ENCODE results near the gene IL9.

IL9 gene

DNA sequence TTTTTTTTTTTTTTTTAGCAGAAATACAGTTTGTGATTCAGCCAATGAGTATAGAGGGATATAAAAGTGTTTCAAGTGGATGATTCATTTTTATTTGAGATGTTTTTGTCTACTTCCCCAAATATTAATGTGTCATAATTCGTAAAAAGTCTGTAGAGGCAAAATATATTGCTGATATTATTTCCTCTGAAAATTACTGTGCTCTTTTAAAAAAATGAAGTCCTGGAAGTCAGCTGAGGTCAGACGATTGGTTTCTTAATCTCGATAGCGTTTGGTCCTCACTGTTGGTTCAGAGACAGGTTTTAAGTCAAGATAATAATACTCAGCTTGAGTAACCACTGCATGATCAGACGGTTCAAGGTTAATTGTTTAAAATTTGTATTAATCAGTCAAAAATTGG, 19.5 kb downstream of the IL9 start:
- no peak for DNase-seq (ENCODE audit: low read depth)
- TF ChIP-seq, protein P1, sequence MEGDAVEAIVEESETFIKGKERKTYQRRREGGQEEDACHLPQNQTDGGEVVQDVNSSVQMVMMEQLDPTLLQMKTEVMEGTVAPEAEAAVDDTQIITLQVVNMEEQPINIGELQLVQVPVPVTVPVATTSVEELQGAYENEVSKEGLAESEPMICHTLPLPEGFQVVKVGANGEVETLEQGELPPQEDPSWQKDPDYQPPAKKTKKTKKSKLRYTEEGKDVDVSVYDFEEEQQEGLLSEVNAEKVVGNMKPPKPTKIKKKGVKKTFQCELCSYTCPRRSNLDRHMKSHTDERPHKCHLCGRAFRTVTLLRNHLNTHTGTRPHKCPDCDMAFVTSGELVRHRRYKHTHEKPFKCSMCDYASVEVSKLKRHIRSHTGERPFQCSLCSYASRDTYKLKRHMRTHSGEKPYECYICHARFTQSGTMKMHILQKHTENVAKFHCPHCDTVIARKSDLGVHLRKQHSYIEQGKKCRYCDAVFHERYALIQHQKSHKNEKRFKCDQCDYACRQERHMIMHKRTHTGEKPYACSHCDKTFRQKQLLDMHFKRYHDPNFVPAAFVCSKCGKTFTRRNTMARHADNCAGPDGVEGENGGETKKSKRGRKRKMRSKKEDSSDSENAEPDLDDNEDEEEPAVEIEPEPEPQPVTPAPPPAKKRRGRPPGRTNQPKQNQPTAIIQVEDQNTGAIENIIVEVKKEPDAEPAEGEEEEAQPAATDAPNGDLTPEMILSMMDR (conservative IDR thresholded peaks at IDR 0.05; ENCODE audit: control insufficient read depth, insufficient read depth, low read depth, low read length): no peak
- H3K4me3 ChIP-seq (ENCODE audit: control insufficient read depth, low read depth, low read length): no peak overlapping the region

GRCh38 chr5:135875567-135875966, 20.1 kb downstream of the IL9 start:
- no peak overlapping the region for H3K4me3 ChIP-seq (ENCODE audit: control insufficient read depth, low read depth, low read length)
- TF ChIP-seq, protein P1 (conservative IDR thresholded peaks at IDR 0.05; ENCODE audit: control insufficient read depth, insufficient read depth, low read depth, low read length): no peak
- no peak for DNase-seq (ENCODE audit: low read depth)

- no peak for DNase-seq (ENCODE audit: low read depth)
- H3K4me3 ChIP-seq (ENCODE audit: control insufficient read depth, low read depth, low read length): no peak overlapping the region
- TF ChIP-seq, protein P1 (conservative IDR thresholded peaks at IDR 0.05; ENCODE audit: control insufficient read depth, insufficient read depth, low read depth, low read length): no peak
Measured at GRCh38 chr5:135874461-135874860, 21.2 kb downstream of the IL9 start.

- TF ChIP-seq, protein P1 (conservative IDR thresholded peaks at IDR 0.05; ENCODE audit: control insufficient read depth, insufficient read depth, low read depth, low read length): no peak
- DNase-seq (ENCODE audit: low read depth): no peak
Measured at GRCh38 chr5:135873831-135874230, 21.8 kb downstream of the IL9 start.

DNA sequence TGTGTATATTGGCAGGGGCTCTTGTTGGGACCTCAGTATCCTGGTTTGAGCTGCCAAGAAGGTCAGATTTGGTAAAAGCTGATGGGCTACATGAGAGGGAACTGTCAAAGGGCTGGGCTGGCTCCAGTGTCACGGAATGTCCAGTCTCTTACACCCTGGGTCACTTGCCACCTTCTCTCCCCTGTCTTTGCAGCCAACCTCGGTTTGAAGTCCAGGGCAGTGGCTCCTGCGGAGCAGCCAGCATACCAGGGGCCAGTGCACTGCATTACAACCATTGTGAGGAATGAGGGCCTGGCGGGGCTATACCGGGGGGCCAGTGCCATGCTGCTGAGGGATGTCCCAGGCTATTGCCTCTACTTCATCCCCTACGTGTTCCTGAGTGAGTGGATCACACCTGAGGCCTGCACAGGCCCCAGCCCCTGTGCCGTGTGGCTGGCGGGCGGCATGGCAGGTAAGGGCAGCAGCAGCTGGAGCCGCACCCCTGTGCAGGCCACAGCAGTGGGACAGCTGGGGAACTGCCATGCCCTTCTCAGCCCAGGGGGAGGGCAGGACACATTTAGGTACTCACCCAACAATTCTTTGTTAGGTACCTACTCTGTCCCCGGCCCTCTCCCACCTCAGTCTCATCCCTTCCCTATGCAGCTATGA, 24.2 kb downstream of the IL9 start:
- DNase-seq (ENCODE audit: low read depth): no peak
- TF ChIP-seq, protein P1 (conservative IDR thresholded peaks at IDR 0.05; ENCODE audit: control insufficient read depth, insufficient read depth, low read depth, low read length): no peak
- H3K4me3 ChIP-seq (ENCODE audit: control insufficient read depth, low read depth, low read length): no peak overlapping the region

More at GRCh38 chr5:135873831-135874230, 21.8 kb downstream of the IL9 start:
- no peak overlapping the region for H3K4me3 ChIP-seq (ENCODE audit: control insufficient read depth, low read depth, low read length)

GRCh38 chr5:135869935-135870334, 25.7 kb downstream of the IL9 start:
- no peak overlapping the region for H3K4me3 ChIP-seq (ENCODE audit: control insufficient read depth, low read depth, low read length)
- no peak for DNase-seq (ENCODE audit: low read depth)
- TF ChIP-seq, protein P1 (conservative IDR thresholded peaks at IDR 0.05; ENCODE audit: control insufficient read depth, insufficient read depth, low read depth, low read length): no peak

- H3K4me3 ChIP-seq (ENCODE audit: control insufficient read depth, low read depth, low read length): no peak overlapping the region
- TF ChIP-seq, protein P1 (conservative IDR thresholded peaks at IDR 0.05; ENCODE audit: control insufficient read depth, insufficient read depth, low read depth, low read length): no peak
- no peak for DNase-seq (ENCODE audit: low read depth)
Measured at GRCh38 chr5:135869276-135869675, 26.4 kb downstream of the IL9 start.
